Endothelial cell of umbilical vein (primary cell): Measurements from ENCODE around the gene ATP1B2. TPM values are rescaled to one million over a fixed set of nuclear protein-coding genes. Genes with fewer than 3 reads are reported as not detected.

Source experiments
- BruUV-seq: library from RNA; stranded (reverse); fragments of 400-500 nt; replicated peaks from 2 replicates; lab custom pipeline; 2021; lab: Mats Ljungman, UMichigan
- CTCF ChIA-PET: fragments of 300-600, 350-600 bp; sonication (Branson Sonifier 250); formaldehyde crosslinking; loops from one replicate; lab custom pipeline; 2021; ENCODE audit warnings: antibody characterized with exemption, inconsistent platforms; lab: Charles Lee
- POLR2A ChIA-PET: fragments of 300-600, 350-600 bp; sonication (Branson Sonifier 250); formaldehyde crosslinking; loops from one replicate; lab custom pipeline; 2021; ENCODE audit warnings: antibody characterized with exemption, inconsistent platforms; lab: Charles Lee
- DNase-seq: peaks from one replicate; pipeline ENCODE4 v3.0.0-alpha.2; 2011; ENCODE audit warnings: low read depth, low spot score
- FAIRE-seq: peaks from 2 replicates; lab custom pipeline; 2011; peaks lifted over from hg19 to GRCh38; lab: Jason Lieb, UNC
- H2AFZ ChIP-seq: 2 replicates; pipeline ENCODE4 v1.6.0; 2012; ENCODE audit warnings: low read depth, low read length, control low read depth, inconsistent platforms
- H3K27ac ChIP-seq: 2 replicates; pipeline ENCODE4 v1.5.1; 2011; ENCODE audit warnings: low read depth, mild to moderate bottlenecking, control low read depth, low read length, moderate library complexity; ENCODE audit not compliant: insufficient read depth
- H3K27me3 ChIP-seq, 2 experiments: 2 replicates each; pipeline versions ENCODE4 v1.6.0 to v1.6.1; 2011; ENCODE audit warnings: low read length in 2 of 2, mixed read lengths in 1 of 2; ENCODE audit not compliant: control insufficient read depth in 2 of 2, insufficient read depth in 2 of 2
- H3K36me3 ChIP-seq, 2 experiments: 2 replicates in 1 of 2; 3 replicates in 1 of 2; pipeline ENCODE4 v1.5.1; 2011; ENCODE audit warnings: low read length in 2 of 2, mild to moderate bottlenecking in 1 of 2, moderate library complexity in 1 of 2; ENCODE audit not compliant: control insufficient read depth in 2 of 2, insufficient read depth in 2 of 2; ENCODE audit errors: extremely low read depth in 1 of 2
- H3K4me1 ChIP-seq: 3 replicates; pipeline ENCODE4 v1.5.1; 2011; ENCODE audit warnings: mild to moderate bottlenecking, low read length; ENCODE audit not compliant: control insufficient read depth, insufficient read depth; ENCODE audit errors: extremely low read depth
- H3K4me2 ChIP-seq: 2 replicates; pipeline ENCODE4 v1.6.1; 2011; ENCODE audit warnings: low read length, control low read depth, mixed read lengths; ENCODE audit not compliant: insufficient read depth
- H3K4me3 ChIP-seq, 3 experiments: fragments of 200-600 bp in 1 of 3; sonication (generic), shearing (Covaris generic) in 1 of 3; replicated peaks in 1 of 3; 2 replicates each; pipeline ENCODE4 v1.5.1; 2011 to 2016; ENCODE audit warnings: control low read depth in 3 of 3, low read length in 3 of 3, mild to moderate bottlenecking in 2 of 3, inconsistent platforms in 1 of 3, low read depth in 1 of 3, moderate library complexity in 1 of 3; ENCODE audit not compliant: insufficient read depth in 1 of 3
- H3K79me2 ChIP-seq: 2 replicates; pipeline ENCODE4 v1.6.0; 2012; ENCODE audit warnings: low read length, inconsistent platforms; ENCODE audit not compliant: control insufficient read depth, insufficient read depth
- H3K9ac ChIP-seq: replicated peaks from 2 replicates; pipeline ENCODE3; 2011; ENCODE audit warnings: low read length, control low read depth; ENCODE audit not compliant: insufficient read depth; ENCODE audit errors: extremely low read depth
- H3K9me1 ChIP-seq: replicated peaks from 3 replicates; pipeline ENCODE4 v1.6.0; 2011; ENCODE audit warnings: mild to moderate bottlenecking, low read length; ENCODE audit not compliant: control insufficient read depth, insufficient read depth; ENCODE audit errors: extremely low read depth
- H3K9me3 ChIP-seq: replicated peaks from 2 replicates; pipeline ENCODE4 v1.5.1; 2012; ENCODE audit warnings: low read length, inconsistent platforms; ENCODE audit not compliant: control insufficient read depth, insufficient read depth
- H4K20me1 ChIP-seq: replicated peaks from 2 replicates; pipeline ENCODE3; 2011; ENCODE audit warnings: mild to moderate bottlenecking, low read length; ENCODE audit not compliant: control insufficient read depth, insufficient read depth; ENCODE audit errors: extremely low read depth
- EZH2 ChIP-seq: IDR thresholded peaks from 2 replicates; pipeline ENCODE4 v1.6.1; 2012; ENCODE audit warnings: borderline replicate concordance, low read depth, mild to moderate bottlenecking, moderate library complexity, low read length, inconsistent platforms; ENCODE audit not compliant: severe bottlenecking
- FOS ChIP-seq: IDR thresholded peaks from 2 replicates; pipeline ENCODE4 v1.6.1; 2011; ENCODE audit warnings: mild to moderate bottlenecking, low read length, moderate library complexity, borderline replicate concordance; ENCODE audit not compliant: insufficient read depth
- GATA2 ChIP-seq: IDR thresholded peaks from 2 replicates; pipeline ENCODE4 v1.7.0; 2011; ENCODE audit warnings: low read depth, mild to moderate bottlenecking, moderate library complexity, mixed read lengths, low read length; ENCODE audit not compliant: insufficient read length, insufficient read depth
- JUN ChIP-seq: IDR thresholded peaks from 2 replicates; pipeline ENCODE4 v1.6.1; 2011; ENCODE audit warnings: borderline replicate concordance, low read depth; ENCODE audit not compliant: insufficient read length, insufficient read depth
- MYC ChIP-seq: IDR thresholded peaks from one replicate; pipeline ENCODE4 v1.6.1; 2011; ENCODE audit warnings: mild to moderate bottlenecking, low read depth, low read length
- POLR2A ChIP-seq: IDR thresholded peaks from 2 replicates; pipeline ENCODE4 v1.6.1; 2012; ENCODE audit warnings: low read depth, mild to moderate bottlenecking, control low read depth, low read length
- POLR2AphosphoS5 ChIP-seq: IDR thresholded peaks from 2 replicates; pipeline ENCODE4 v1.6.1; 2012; ENCODE audit warnings: low read depth, mild to moderate bottlenecking, control low read depth, low read length, moderate library complexity; ENCODE audit not compliant: insufficient read depth
- dilution Hi-C: fragments of 300-500 bp; cut with MboI; formaldehyde crosslinking; loops from one replicate; pipeline ENCODE4 v1.15.0; 2019; ENCODE audit warnings: low sequenced_read_pairs; ENCODE audit not compliant: extremely low pct_ligation_motif_present
- intact Hi-C: fragments of 100-400 bp; cut with micrococcal nuclease; formaldehyde crosslinking; loops from one replicate; pipeline ENCODE4 v1.10.0; 2022
- polyA plus RNA-seq, 4 experiments: library from polyadenylated mRNA; depleted of rRNA in 3 of 4; stranded (reverse) in 3 of 4; unstranded in 1 of 4; fragments of >200 nt; gene quantifications; 2 replicates each; pipeline versions ENCODE4 v1.2.1 to v1.2.3, GENCODE V29; 2011 to 2012; ENCODE audit warnings: missing spikeins in 1 of 4
- total RNA-seq: library from RNA; stranded (reverse); gene quantifications from 2 replicates; pipeline ENCODE4 v1.2.3, GENCODE V29; 2021
- TF ChIP-seq, protein P1 (sequence below), 2 donors: IDR thresholded peaks; 1 replicate in 1 of 2; 2 replicates in 1 of 2; pipeline ENCODE4 v1.5.1; 2011; ENCODE audit warnings: low read length in 2 of 2, mild to moderate bottlenecking in 2 of 2, moderate library complexity in 2 of 2, control low read depth in 1 of 2, inconsistent platforms in 1 of 2, low read depth in 1 of 2; ENCODE audit not compliant: insufficient read depth in 1 of 2; ENCODE audit errors: extremely low read depth in 1 of 2
- TF ChIP-seq, protein P2 (sequence below): IDR thresholded peaks from 2 replicates; pipeline ENCODE4 v1.6.1; 2011; ENCODE audit not compliant: insufficient read depth, insufficient read length

ATP1B2 gene
- total and polyA plus RNA-seq, 2 donors (not counting 3 experiments of a cell fraction or from before 2014, with no cell fraction given): 0.06 TPM; not detected in 1

DNA sequence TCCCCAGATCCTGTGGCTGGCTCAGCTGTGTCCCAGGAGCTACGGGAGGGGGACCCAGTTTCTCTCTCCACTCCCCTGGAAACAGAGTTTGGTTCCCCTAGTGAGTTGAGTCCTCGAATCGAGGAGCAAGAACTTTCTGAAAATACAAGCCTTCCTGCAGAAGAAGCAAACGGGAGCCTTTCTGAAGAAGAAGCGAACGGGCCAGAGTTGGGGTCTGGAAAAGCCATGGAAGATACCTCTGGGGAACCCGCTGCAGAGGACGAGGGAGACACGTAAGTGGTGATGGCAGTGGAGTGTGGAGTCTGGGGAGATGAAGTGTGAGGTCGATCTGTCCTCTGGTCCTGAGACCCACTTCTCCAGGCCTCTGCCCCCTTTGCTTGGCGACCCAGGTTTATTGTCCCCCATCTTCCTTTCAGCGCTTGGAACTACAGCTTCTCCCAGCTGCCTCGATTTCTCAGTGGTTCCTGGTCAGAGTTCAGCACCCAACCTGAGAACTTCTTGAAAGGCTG is 38.1 kb downstream of the ATP1B2 start:
- no peak for FAIRE-seq
- DNase-seq: no peak
- dilution Hi-C loops: no loop called here
- no peaks in the 10 kb centered on the region for H3K9me3 ChIP-seq
- H3K4me3 ChIP-seq: peak overlapping the region; percentile 67 to 84 (median 75)
- peaks cover 0 to under 1% of the 10 kb centered on the region in 2 experiments for H3K36me3 ChIP-seq
- H3K27ac ChIP-seq: peak overlapping the region; percentile 43
- peak overlapping the region; percentile 89 for H2AFZ ChIP-seq
- ChIA-PET CTCF (interaction anchor here (1.3 to 4.4 kb wide), 11 partner anchors 13 to 168 kb away, joined by 3 to 97 read pairs (median 10); partner anchors contain the start of genes DNAH2, EFNB3, MPDU1 and NAA38), POLR2A (interaction anchor here (0.9 kb wide), 1 partner anchor 12 kb away, joined by 3 read pairs; no protein-coding TSS in a partner anchor)
- peaks cover 39% of the 10 kb centered on the region for H3K79me2 ChIP-seq
- TSS peak; percentile 12 for BruUV-seq
- TF ChIP-seq FOS (no peak), POLR2A (no peak), GATA2 (no peak), JUN (no peak), POLR2AphosphoS5 (no peak), MYC (no peak), EZH2 (no peak)
- TF ChIP-seq, protein P1, sequence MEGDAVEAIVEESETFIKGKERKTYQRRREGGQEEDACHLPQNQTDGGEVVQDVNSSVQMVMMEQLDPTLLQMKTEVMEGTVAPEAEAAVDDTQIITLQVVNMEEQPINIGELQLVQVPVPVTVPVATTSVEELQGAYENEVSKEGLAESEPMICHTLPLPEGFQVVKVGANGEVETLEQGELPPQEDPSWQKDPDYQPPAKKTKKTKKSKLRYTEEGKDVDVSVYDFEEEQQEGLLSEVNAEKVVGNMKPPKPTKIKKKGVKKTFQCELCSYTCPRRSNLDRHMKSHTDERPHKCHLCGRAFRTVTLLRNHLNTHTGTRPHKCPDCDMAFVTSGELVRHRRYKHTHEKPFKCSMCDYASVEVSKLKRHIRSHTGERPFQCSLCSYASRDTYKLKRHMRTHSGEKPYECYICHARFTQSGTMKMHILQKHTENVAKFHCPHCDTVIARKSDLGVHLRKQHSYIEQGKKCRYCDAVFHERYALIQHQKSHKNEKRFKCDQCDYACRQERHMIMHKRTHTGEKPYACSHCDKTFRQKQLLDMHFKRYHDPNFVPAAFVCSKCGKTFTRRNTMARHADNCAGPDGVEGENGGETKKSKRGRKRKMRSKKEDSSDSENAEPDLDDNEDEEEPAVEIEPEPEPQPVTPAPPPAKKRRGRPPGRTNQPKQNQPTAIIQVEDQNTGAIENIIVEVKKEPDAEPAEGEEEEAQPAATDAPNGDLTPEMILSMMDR (IDR thresholded peaks at IDR 0.05; ENCODE audit: extremely low read depth in 1 of 2, insufficient read depth in 1 of 2, low read depth in 1 of 2, low read length in 2 of 2): no peak
- TF ChIP-seq, protein P2, sequence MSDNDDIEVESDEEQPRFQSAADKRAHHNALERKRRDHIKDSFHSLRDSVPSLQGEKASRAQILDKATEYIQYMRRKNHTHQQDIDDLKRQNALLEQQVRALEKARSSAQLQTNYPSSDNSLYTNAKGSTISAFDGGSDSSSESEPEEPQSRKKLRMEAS: no peak
- peaks cover 26% of the 10 kb centered on the region for H3K4me1 ChIP-seq
- intact Hi-C loops: loop anchor here (1.0 to 10.0 kb wide), 10 partner anchors 28 to 337 kb away; partner anchors contain the start of genes CHD3, DNAH2, FGF11 and KCTD11
- no peaks in the 10 kb centered on the region for H3K9me1 ChIP-seq
- H3K4me2 ChIP-seq: peak overlapping the region; percentile 87
- no peaks in the 10 kb centered on the region for H3K27me3 ChIP-seq
- H3K9ac ChIP-seq: peak overlapping the region; percentile 78
- H4K20me1 ChIP-seq: no peaks in the 10 kb centered on the region
